ENCODE data around the gene NAXE. TPM values are rescaled to one million over a fixed set of nuclear protein-coding genes. Genes with fewer than 3 reads are reported as not detected.

Gene NAXE
- total RNA-seq, 1 experiment from 2014 or later: 90.3 TPM

DNA sequence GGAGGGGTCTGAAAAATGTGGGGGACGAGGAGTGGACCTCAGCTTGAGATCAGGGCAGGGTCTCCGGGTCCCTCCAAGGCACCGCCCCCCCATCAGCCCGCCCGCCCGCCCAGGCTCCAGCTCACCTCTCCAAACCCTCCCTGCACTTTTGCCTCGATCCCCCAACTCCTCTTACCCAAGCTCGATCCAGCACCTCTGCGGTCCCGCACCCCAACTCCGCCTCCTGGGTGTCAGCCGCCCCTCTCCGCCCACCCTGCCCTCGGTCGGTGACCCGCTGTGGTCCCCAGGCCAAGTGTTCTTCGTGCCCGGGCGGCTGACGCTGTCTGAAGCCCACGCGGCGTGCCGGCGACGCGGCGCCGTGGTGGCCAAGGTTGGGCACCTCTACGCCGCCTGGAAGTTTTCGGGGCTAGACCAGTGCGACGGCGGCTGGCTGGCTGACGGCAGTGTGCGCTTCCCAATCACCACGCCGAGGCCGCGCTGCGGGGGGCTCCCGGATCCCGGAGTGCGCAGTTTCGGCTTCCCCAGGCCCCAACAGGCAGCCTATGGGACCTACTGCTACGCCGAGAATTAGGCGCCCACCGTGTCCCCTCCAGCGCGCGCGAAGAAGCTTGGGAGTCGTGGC lies 33.3 kb downstream of the NAXE start:
- no peak overlapping the region; the same call in 1 of the 2 replicates for H3K4me3 ChIP-seq
- no peaks in the 10 kb centered on the region for H3K79me2 ChIP-seq (ENCODE audit: low read depth)
- no peaks in the 10 kb centered on the region for H3K9me3 ChIP-seq (ENCODE audit: insufficient read depth, low read depth)
- CTCF ChIA-PET: interaction anchor here (0.5 to 1.5 kb wide), 4 partner anchors 55 to 303 kb away, joined by 3 to 7 read pairs (median 6); no protein-coding TSS in a partner anchor
- peak overlapping the region; percentile 74; the same call in 1 of the 2 replicates for H3K4me2 ChIP-seq
- H3K27me3 ChIP-seq (ENCODE audit: insufficient read depth, low read depth): peaks cover 19% of the 10 kb centered on the region; the same call in 1 of the 2 replicates
- intact Hi-C loops (cut with micrococcal nuclease; ENCODE audit: unreplicated experiment): loop anchor here (10.0 kb wide), 1 partner anchor 300 kb away; the partner anchor contains the start of gene LRRC71
- H3F3A ChIP-seq (ENCODE audit: insufficient read depth, low read depth): peaks cover 16% of the 10 kb centered on the region
- TF ChIP-seq, protein P1, sequence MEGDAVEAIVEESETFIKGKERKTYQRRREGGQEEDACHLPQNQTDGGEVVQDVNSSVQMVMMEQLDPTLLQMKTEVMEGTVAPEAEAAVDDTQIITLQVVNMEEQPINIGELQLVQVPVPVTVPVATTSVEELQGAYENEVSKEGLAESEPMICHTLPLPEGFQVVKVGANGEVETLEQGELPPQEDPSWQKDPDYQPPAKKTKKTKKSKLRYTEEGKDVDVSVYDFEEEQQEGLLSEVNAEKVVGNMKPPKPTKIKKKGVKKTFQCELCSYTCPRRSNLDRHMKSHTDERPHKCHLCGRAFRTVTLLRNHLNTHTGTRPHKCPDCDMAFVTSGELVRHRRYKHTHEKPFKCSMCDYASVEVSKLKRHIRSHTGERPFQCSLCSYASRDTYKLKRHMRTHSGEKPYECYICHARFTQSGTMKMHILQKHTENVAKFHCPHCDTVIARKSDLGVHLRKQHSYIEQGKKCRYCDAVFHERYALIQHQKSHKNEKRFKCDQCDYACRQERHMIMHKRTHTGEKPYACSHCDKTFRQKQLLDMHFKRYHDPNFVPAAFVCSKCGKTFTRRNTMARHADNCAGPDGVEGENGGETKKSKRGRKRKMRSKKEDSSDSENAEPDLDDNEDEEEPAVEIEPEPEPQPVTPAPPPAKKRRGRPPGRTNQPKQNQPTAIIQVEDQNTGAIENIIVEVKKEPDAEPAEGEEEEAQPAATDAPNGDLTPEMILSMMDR (conservative IDR thresholded peaks at IDR 0.05): no peak
- TF ChIP-seq EZH2 (IDR thresholded peaks at IDR 0.05; ENCODE audit: low read depth): no peak
- H3K4me1 ChIP-seq (replicated peaks; ENCODE audit: insufficient read depth): peaks cover 21% of the 10 kb centered on the region
- no peaks in the 10 kb centered on the region for H3K36me3 ChIP-seq (ENCODE audit: low read depth)
- H4K20me1 ChIP-seq (ENCODE audit: insufficient read depth): no peaks in the 10 kb centered on the region
- no peak overlapping the region for H2AFZ ChIP-seq
- no peak overlapping the region for H3K27ac ChIP-seq
- no TSS peak for BruUV-seq (replicated peaks)
- no peak for DNase-seq
- no peaks in the 10 kb centered on the region for H3K9me2 ChIP-seq (ENCODE audit: insufficient read depth)
- POLR2A ChIA-PET (ENCODE audit: unreplicated experiment): interaction anchor here (0.5 kb wide), 1 partner anchor 72 kb away, joined by 6 read pairs; no protein-coding TSS in a partner anchor

DNA sequence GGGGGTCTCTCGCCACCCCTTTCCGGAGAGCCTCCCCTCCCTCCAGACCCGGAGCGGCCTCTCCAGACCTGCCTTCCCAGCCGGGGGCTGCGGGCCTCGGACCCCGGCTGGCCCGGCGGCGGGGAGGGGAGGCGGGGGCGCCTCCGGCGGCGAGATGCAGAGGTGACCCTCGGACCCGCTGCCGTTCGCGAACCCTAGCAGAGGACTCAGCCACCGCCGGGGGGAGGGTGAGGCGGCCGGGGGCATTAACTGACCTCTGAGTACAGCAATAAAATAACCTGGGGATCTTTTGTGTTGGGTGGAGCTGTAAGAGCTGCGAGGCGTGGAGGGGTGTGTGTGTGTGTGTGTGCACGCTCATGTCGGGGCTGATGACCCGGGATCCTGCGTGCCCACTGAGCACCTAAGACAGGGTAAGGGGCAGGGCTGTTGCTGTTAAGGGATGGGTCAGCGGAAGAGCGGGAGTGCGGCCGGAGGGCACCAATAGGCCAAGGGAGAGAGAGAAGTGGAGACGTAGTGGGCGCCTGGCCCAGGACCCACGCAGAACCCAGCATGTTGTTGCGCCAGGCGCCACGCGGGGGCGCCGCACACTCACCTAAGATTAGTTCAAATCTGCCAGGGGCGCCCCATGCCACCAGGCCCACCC lies 34.0 kb downstream of the NAXE start:
- no peaks in the 10 kb centered on the region for H3K36me3 ChIP-seq (ENCODE audit: low read depth)
- H4K20me1 ChIP-seq (ENCODE audit: insufficient read depth): no peaks in the 10 kb centered on the region
- H3K79me2 ChIP-seq (ENCODE audit: low read depth): no peaks in the 10 kb centered on the region
- H3K27ac ChIP-seq: no peak overlapping the region
- peaks cover 13% of the 10 kb centered on the region; the same call in 1 of the 2 replicates for H3K27me3 ChIP-seq (ENCODE audit: insufficient read depth, low read depth)
- H2AFZ ChIP-seq: no peak overlapping the region
- intact Hi-C loops (cut with micrococcal nuclease; ENCODE audit: unreplicated experiment): loop anchor here (2.0 to 10.0 kb wide), 3 partner anchors 233 to 299 kb away; partner anchors contain the start of genes INSRR and LRRC71
- TF ChIP-seq, protein P1 (conservative IDR thresholded peaks at IDR 0.05): peak; percentile 92
- no peak for TF ChIP-seq EZH2 (IDR thresholded peaks at IDR 0.05; ENCODE audit: low read depth)
- BruUV-seq (replicated peaks): no TSS peak
- 0 out of 2 replicates have a peak overlapping the region, but pooled peaks have one; percentile 15 for H3K4me2 ChIP-seq
- no peaks in the 10 kb centered on the region for H3K9me3 ChIP-seq (ENCODE audit: insufficient read depth, low read depth)
- DNase-seq: peak in 1 of 2 experiments; percentile 32
- no peaks in the 10 kb centered on the region for H3K9me2 ChIP-seq (ENCODE audit: insufficient read depth)
- POLR2A ChIA-PET (ENCODE audit: unreplicated experiment): interaction anchor here (0.5 kb wide), 1 partner anchor 73 kb away, joined by 6 read pairs; no protein-coding TSS in a partner anchor
- no peak overlapping the region for H3K4me3 ChIP-seq
- H3K4me1 ChIP-seq (replicated peaks; ENCODE audit: insufficient read depth): peaks cover 26% of the 10 kb centered on the region
- CTCF ChIA-PET: interaction anchor here (0.5 to 1.5 kb wide), 3 partner anchors 54 to 234 kb away, joined by 3 to 4 read pairs (median 4); no protein-coding TSS in a partner anchor
- peaks cover 21% of the 10 kb centered on the region for H3F3A ChIP-seq (ENCODE audit: insufficient read depth, low read depth)

DNA sequence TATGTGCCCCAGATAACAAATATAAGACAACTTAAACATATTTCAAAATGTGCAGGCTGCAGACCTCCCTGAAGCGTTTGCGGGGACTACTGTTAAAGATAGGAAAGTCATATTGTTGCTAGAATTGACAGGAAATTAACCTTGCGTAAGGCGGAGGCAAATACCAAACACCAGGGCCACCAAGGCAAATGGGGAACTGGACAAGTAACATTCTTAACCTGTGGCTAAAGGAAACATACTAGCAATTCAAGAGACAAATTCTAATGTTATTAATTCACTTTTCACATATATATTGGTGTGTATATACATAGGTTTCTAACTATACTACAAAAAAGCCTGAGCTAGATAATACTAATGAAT lies 34.5 kb downstream of the NAXE start:
- peak in 1 of 2 experiments; percentile 39 for DNase-seq
- no peak overlapping the region for H2AFZ ChIP-seq
- no peak overlapping the region for H3K27ac ChIP-seq
- POLR2A ChIA-PET (ENCODE audit: unreplicated experiment): interaction anchor here (0.5 kb wide), 1 partner anchor 55 kb away, joined by 3 read pairs; no protein-coding TSS in a partner anchor
- no peak for TF ChIP-seq EZH2 (IDR thresholded peaks at IDR 0.05; ENCODE audit: low read depth)
- TF ChIP-seq, protein P1 (conservative IDR thresholded peaks at IDR 0.05): no peak; the same call in 1 of the 2 replicates
- CTCF ChIA-PET: interaction anchor here (0.5 to 1.6 kb wide), 7 partner anchors 12 to 234 kb away, joined by 3 to 7 read pairs (median 4); no protein-coding TSS in a partner anchor
- peaks cover 24% of the 10 kb centered on the region for H3F3A ChIP-seq (ENCODE audit: insufficient read depth, low read depth)
- no peaks in the 10 kb centered on the region for H4K20me1 ChIP-seq (ENCODE audit: insufficient read depth)
- H3K36me3 ChIP-seq (ENCODE audit: low read depth): no peaks in the 10 kb centered on the region
- no peaks in the 10 kb centered on the region for H3K79me2 ChIP-seq (ENCODE audit: low read depth)
- 0 out of 2 replicates have a peak overlapping the region, but pooled peaks have one; percentile 15 for H3K4me2 ChIP-seq
- no peaks in the 10 kb centered on the region for H3K9me3 ChIP-seq (ENCODE audit: insufficient read depth, low read depth)
- intact Hi-C loops (cut with micrococcal nuclease; ENCODE audit: unreplicated experiment): loop anchor here (2.0 to 10.0 kb wide), 3 partner anchors 233 to 299 kb away; partner anchors contain the start of genes INSRR and LRRC71
- no peaks in the 10 kb centered on the region for H3K9me2 ChIP-seq (ENCODE audit: insufficient read depth)
- no peak overlapping the region for H3K4me3 ChIP-seq
- H3K27me3 ChIP-seq (ENCODE audit: insufficient read depth, low read depth): peaks cover 8% of the 10 kb centered on the region; the same call in 1 of the 2 replicates
- peaks cover 26% of the 10 kb centered on the region for H3K4me1 ChIP-seq (replicated peaks; ENCODE audit: insufficient read depth)
- no TSS peak for BruUV-seq (replicated peaks)
